DND-41 (cell line): ENCODE measurements around the gene C1QTNF5.

Experiments used
- ATAC-seq: fragments of 200-7000 bp; cut with Tn5 transposase; 3 replicates; pipeline ENCODE4 v1.9.1; 2021; ENCODE audit warnings: low read depth; ENCODE audit not compliant: insufficient read depth
- DNase-seq: peaks from one replicate; pipeline ENCODE4 v3.0.0-alpha.2; 2020
- H2AFZ ChIP-seq: 2 replicates; pipeline ENCODE4 v1.6.0; 2012; ENCODE audit warnings: low read depth, low read length
- H3K27ac ChIP-seq: 2 replicates; pipeline ENCODE4 v1.5.1; 2012; ENCODE audit warnings: low read length, inconsistent platforms
- H3K27me3 ChIP-seq: fragments of 200-600 bp; sonication (generic); 2 replicates; pipeline ENCODE4 v1.6.0; 2012; ENCODE audit warnings: low read length, mild to moderate bottlenecking, inconsistent platforms; ENCODE audit not compliant: insufficient read depth, poor library complexity
- H3K36me3 ChIP-seq: 2 replicates; pipeline ENCODE4 v1.5.1; 2012; ENCODE audit warnings: low read length, inconsistent platforms; ENCODE audit not compliant: insufficient read depth
- H3K4me1 ChIP-seq: 2 replicates; pipeline ENCODE4 v1.5.1; 2012; ENCODE audit warnings: mild to moderate bottlenecking, low read length; ENCODE audit not compliant: insufficient read depth
- H3K4me2 ChIP-seq: 2 replicates; pipeline ENCODE4 v1.6.0; 2012; ENCODE audit warnings: mild to moderate bottlenecking, moderate library complexity, low read length, inconsistent platforms; ENCODE audit not compliant: insufficient read depth
- H3K4me3 ChIP-seq, 2 experiments: fragments of 200-600 bp in 1 of 2; shearing (Covaris generic) in 1 of 2; 2 replicates each; pipeline ENCODE4 v1.5.1; 2012 to 2016; ENCODE audit warnings: inconsistent platforms in 2 of 2, low read length in 2 of 2, mild to moderate bottlenecking in 2 of 2, low read depth in 1 of 2, moderate library complexity in 1 of 2
- H3K79me2 ChIP-seq: 2 replicates; pipeline ENCODE4 v1.6.0; 2012; ENCODE audit warnings: low read length, inconsistent platforms; ENCODE audit not compliant: insufficient read depth
- H3K9ac ChIP-seq: 2 replicates; pipeline ENCODE4 v1.6.0; 2012; ENCODE audit warnings: low read depth, mild to moderate bottlenecking, inconsistent platforms, low read length, moderate library complexity
- H3K9me3 ChIP-seq: 2 replicates; pipeline ENCODE4 v1.5.1; 2012; ENCODE audit warnings: low read length, moderate library complexity, mild to moderate bottlenecking, inconsistent platforms; ENCODE audit not compliant: insufficient read depth, severe bottlenecking
- H4K20me1 ChIP-seq: 2 replicates; pipeline ENCODE4 v1.6.0; 2012; ENCODE audit warnings: low read length; ENCODE audit not compliant: insufficient read depth
- CTCF ChIP-seq: IDR thresholded peaks from 2 replicates; pipeline ENCODE4 v1.5.1; 2012; ENCODE audit warnings: borderline replicate concordance, low read length, moderate library complexity, mild to moderate bottlenecking; ENCODE audit not compliant: poor library complexity, severe bottlenecking; ENCODE audit errors: extremely low read depth
- EZH2 ChIP-seq: IDR thresholded peaks from 3 replicates; pipeline ENCODE4 v1.6.1; 2012; ENCODE audit warnings: borderline replicate concordance, low read depth, mild to moderate bottlenecking, moderate library complexity, low read length, inconsistent platforms; ENCODE audit not compliant: severe bottlenecking

Gene C1QTNF5

GRCh38 chr11:119324189-119324588 lies 16.5 kb downstream of the C1QTNF5 start:
- H3K27me3 ChIP-seq, result peaks cover 8% of the 10 kb centered on the region
- no peaks in the 10 kb centered on the region for H3K79me2 ChIP-seq
- no peaks in the 10 kb centered on the region for H4K20me1 ChIP-seq
- TF ChIP-seq CTCF, result no peak
- H2AFZ ChIP-seq, result no peak overlapping the region
- no peak overlapping the region for H3K4me2 ChIP-seq
- DNase-seq (no peak), ATAC-seq (no peak)
- no peaks in the 10 kb centered on the region for H3K9me3 ChIP-seq
- peaks cover 12% of the 10 kb centered on the region for H3K4me1 ChIP-seq
- no peak overlapping the region for H3K4me3 ChIP-seq
- H3K27ac ChIP-seq, result no peak overlapping the region
- H3K36me3 ChIP-seq, result no peaks in the 10 kb centered on the region
- H3K9ac ChIP-seq, result no peak overlapping the region

GRCh38 chr11:119323532-119324033 lies 17.1 kb downstream of the C1QTNF5 start:
- Histone ChIP-seq H4K20me1 (no peaks in the 10 kb centered on the region), H3K4me1 (peaks cover 12% of the 10 kb centered on the region), H3K79me2 (no peaks in the 10 kb centered on the region), H2AFZ (no peak overlapping the region), H3K9me3 (no peaks in the 10 kb centered on the region), H3K9ac (no peak overlapping the region), H3K4me2 (no peak overlapping the region), H3K4me3 (no peak overlapping the region), H3K27me3 (peaks cover 14% of the 10 kb centered on the region), H3K27ac (no peak overlapping the region), H3K36me3 (no peaks in the 10 kb centered on the region)
- ATAC-seq (peak; percentile 67), DNase-seq (peak; percentile 79)
- TF ChIP-seq CTCF (peak; percentile 87), EZH2 (no peak)

DNA sequence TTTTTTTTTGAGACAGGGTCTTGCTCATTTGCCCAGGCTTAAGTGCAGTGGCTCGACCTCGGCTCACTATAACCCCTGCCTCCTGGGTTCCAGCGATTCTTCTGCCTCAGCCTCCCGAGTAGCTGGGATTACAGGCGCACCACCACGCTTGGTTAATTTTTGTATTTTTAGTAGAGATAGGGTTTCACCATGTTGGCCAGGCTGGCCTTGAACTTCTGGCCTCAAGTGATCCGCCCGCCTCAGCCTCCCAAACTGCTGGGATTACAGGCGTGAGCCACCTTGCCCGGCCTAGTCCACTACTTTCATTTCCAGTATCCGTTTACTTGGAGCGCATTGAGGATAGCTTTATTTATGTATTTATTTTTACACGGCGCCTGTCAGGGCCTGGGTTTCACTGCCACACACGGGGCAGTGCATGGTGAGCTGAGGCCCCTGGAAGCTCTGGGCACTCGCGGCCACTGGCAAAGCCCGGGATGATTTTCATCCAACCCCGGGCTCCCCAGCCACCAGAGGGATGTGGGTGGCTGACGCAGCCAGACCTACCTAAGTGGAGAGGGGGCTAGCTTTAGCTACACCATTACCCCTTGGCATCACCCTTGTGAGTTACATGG lies 17.7 kb downstream of the C1QTNF5 start:
- peaks cover 1% of the 10 kb centered on the region; the same call in 1 of the 2 replicates for H4K20me1 ChIP-seq
- H2AFZ ChIP-seq, result no peak overlapping the region
- TF ChIP-seq CTCF (no peak), EZH2 (no peak)
- H3K79me2 ChIP-seq, result no peaks in the 10 kb centered on the region
- H3K9me3 ChIP-seq, result no peaks in the 10 kb centered on the region
- no peak overlapping the region for H3K9ac ChIP-seq
- H3K4me2 ChIP-seq, result no peak overlapping the region
- DNase-seq (no peak), ATAC-seq (no peak)
- H3K4me1 ChIP-seq, result peaks cover 12% of the 10 kb centered on the region
- H3K36me3 ChIP-seq, result no peaks in the 10 kb centered on the region
- no peak overlapping the region for H3K27ac ChIP-seq
- H3K27me3 ChIP-seq, result peaks cover 20% of the 10 kb centered on the region
- no peak overlapping the region for H3K4me3 ChIP-seq
